ENCODE measurements around the gene SRGAP2B.
"Not testable (repeated sequence)": the region's sequence is repeated elsewhere in the genome, so short reads cannot be mapped to it uniquely, and the experiment has no call there.

DNA sequence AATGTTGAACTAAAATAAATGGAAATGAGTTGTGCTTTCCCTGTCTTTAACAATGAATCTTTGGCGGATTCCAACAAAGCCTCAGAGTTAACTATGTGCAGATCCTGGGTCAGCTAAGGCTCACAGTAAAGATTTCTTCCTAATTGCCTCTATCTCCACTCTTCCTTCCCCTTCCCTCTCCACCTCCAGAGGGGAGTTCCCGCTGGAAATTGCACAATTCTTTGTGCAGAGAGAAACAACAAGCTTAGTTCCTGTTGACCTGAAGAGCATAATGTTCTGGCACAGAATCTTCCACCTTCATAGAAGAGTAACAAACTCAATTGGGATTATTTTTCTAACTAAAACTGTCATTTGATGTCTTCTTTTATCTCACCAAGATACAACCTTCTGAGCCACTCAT is 77.4 kb downstream of the SRGAP2B start:
- TF ChIP-seq, protein P1, sequence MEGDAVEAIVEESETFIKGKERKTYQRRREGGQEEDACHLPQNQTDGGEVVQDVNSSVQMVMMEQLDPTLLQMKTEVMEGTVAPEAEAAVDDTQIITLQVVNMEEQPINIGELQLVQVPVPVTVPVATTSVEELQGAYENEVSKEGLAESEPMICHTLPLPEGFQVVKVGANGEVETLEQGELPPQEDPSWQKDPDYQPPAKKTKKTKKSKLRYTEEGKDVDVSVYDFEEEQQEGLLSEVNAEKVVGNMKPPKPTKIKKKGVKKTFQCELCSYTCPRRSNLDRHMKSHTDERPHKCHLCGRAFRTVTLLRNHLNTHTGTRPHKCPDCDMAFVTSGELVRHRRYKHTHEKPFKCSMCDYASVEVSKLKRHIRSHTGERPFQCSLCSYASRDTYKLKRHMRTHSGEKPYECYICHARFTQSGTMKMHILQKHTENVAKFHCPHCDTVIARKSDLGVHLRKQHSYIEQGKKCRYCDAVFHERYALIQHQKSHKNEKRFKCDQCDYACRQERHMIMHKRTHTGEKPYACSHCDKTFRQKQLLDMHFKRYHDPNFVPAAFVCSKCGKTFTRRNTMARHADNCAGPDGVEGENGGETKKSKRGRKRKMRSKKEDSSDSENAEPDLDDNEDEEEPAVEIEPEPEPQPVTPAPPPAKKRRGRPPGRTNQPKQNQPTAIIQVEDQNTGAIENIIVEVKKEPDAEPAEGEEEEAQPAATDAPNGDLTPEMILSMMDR (IDR thresholded peaks at IDR 0.05), result not testable (repeated sequence)
- TF ChIP-seq POLR2AphosphoS5 (IDR thresholded peaks at IDR 0.05); EP300 (IDR thresholded peaks at IDR 0.05); POLR2A (IDR thresholded peaks at IDR 0.05; ENCODE audit: low read depth): not testable (repeated sequence)

Measured in esophagus muscularis mucosa (tissue), 4 donors.